Epithelial cell of esophagus (primary cell): ENCODE data around the gene SLC22A12.

Experiments
- DNase-seq: peaks from one replicate; pipeline ENCODE4 v3.0.0; 2010; ENCODE audit warnings: low read depth
- H3K4me3 ChIP-seq: 2 replicates; pipeline ENCODE4 v1.5.1; 2011; ENCODE audit warnings: mild to moderate bottlenecking, low read length, control low read depth
- CTCF ChIP-seq: IDR thresholded peaks from 2 replicates; pipeline ENCODE4 v1.5.1; 2011; ENCODE audit warnings: low read depth, mild to moderate bottlenecking, low read length, control low read depth, inconsistent platforms; ENCODE audit not compliant: insufficient read depth; ENCODE audit errors: missing control alignments

SLC22A12 gene

DNA sequence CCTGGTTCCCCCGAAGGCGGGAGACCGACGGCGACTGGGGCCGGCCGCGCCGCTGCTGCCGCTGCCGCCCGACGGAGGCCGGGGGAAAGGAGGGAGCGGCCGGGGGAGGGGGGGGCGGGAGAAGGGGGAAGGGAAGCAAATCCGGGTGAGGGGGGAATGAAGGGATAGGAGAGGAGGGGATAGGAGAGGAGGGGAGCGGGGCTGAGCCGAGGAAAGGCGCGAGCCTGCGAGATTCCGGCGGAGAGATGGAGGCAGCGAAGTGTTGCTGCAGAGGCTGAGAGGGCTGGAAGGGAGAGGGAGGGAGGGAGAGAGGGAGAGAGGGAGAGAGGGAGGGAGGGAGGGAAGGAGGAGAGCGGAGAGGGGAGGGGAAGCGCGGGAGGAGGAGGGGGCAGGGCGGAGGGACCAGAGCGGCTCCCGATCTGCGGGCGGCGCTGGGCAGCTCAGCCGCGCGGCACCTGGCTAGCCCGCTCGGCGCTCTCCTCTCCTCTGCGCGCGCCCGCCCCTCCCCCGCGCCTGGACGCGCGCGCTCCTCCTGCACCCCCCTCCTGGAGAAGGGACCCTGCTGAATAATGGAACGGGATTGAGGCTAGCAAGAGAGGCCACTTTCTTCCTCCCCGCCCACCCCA lies 52.3 kb downstream of the SLC22A12 start:
- H3K4me3 ChIP-seq = no peak overlapping the region
- no peak for TF ChIP-seq CTCF
- no peak for DNase-seq

DNA sequence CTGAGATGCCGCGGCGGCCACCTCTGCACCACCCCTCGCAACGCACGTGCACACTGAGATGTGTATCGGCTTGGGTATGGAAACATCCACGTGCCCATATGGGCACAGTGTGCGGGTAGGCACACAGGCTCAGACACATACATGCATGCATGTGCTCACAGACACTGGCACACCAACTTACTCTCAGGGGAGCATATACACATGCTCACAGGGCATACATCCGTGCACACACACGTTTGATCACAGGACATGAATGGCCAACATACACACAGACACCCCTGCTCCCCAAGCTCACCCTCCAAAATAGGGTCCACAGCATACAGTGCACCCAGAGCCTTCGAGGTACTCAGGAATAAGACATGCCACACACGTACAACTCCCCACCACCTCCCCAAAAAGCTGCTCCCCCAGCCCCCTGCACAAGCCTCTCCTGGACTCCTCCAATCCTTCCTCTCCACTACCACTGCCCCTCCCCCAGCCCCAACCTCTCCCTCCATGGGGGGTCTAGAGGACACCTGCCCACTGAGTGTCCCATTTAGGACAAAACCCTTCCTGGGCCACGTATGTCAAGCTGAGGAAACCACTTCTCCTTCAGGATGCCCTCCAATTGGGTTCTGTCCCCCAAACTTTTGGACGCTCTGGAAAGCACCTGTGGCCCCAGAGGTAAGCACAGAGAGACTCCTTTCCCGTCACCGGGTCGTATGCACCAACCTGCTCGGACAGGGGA lies 53.1 kb downstream of the SLC22A12 start:
- no peak for DNase-seq
- TF ChIP-seq CTCF = no peak
- H3K4me3 ChIP-seq = no peak overlapping the region

DNA sequence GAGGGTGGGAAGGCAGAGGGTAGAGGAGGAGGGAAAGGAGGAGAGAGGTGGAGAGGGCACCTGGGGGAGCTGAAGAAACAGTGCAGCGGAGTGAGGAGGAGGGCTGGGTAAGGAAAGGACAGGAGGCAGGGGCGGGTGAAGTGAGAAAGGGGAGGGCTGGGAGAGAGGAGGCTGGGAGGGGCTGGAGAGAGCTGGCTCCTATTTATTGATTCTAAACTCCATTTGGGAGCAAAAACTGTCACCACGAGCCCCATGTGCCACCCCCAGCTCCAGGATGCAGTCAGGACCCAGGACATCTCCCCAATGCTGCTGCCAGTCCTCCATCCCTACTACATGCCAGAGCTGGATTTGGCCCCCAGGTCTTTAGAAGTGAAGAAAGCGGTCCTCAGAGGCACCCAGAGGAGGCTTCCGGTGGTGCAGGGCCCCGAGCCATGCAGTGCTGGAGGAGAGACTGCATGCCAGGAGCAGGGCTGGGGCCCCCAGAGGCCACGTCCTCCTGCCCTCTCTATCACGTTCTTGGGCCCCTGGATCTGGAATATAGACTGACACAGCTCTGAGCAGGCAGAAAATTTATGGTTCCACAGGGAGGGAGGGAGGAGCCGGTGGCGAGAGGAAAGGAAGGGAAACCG lies 53.7 kb downstream of the SLC22A12 start:
- peak; percentile 16 for DNase-seq
- peak; percentile 20 for TF ChIP-seq CTCF
- H3K4me3 ChIP-seq = no peak overlapping the region

DNA sequence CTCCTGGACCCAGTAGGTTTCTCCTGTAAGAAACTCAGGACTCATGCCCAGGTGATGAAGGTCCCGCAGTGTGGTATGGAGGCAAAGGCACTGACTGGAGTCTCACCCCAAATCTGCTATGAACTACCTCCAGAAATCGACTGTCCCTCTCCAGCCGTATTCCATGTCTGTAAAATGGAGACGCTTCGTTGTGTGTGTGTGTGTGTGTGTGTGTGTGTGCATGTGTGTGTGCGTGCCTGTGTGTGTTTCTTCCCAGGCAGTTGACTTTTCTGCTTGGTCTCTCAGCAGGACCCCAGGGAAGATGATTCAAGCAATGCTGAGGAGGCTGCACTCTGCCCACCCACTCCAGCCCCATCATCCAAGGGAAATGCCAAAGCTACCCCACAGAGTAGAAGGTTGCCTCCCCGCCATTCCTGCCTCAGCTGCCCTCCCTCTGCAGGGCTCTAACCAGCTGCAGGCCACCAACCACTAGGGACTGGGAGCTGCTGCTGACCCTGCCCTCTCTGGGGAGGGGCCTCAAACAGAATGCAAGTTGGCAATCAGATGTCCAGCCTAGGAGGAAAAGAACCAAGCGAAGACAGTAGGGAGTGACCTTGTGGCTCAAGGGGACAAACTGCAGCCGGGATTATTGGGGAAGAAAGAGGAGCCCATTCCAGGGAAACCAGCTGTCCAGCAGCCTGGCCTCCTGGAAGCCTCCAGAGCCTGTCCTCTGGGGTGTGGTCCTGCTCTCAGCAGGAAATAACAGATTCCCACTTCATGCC lies 56.2 kb downstream of the SLC22A12 start:
- H3K4me3 ChIP-seq = no peak overlapping the region
- DNase-seq = no peak

GRCh38 chr11:64648551-64648950 lies 57.5 kb downstream of the SLC22A12 start:
- no peak for DNase-seq
- no peak for TF ChIP-seq CTCF
- H3K4me3 ChIP-seq = no peak overlapping the region

More for the DNA sequence above, 56.2 kb downstream of the SLC22A12 start:
- no peak for TF ChIP-seq CTCF

DNA sequence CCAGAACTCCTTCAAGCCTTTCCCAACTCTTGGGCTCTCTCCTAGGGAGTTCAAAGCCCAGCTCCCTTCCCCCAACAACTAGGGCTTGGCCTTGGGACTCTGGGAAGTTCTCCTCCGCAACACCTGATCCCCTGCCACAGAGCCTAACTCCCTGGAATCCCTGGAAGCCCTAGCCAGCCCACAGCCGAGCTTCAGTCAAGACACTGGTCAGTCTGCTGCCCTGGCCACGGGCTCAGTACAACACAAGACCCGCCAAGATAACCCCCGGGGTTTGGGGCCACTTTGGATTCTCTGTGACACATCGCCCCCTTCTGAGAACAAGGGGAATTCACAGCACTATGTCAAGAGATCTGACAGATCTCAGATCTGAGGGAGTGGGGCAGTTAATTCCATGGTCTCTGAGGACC lies 58.3 kb downstream of the SLC22A12 start:
- no peak overlapping the region for H3K4me3 ChIP-seq
- DNase-seq = peak; percentile 30
- peak; percentile 64 for TF ChIP-seq CTCF
